Stimulated activated CD4-positive, alpha-beta T cell treated with anti-CD3 and anti-CD28 coated beads, Interleukin-15, amount 100 ng/mL, for 48 hours (primary cell): ENCODE results near the gene TRIO.
"Not testable (repeated sequence)": the region's sequence is repeated elsewhere in the genome, so short reads cannot be mapped to it uniquely, and the experiment has no call there.

ENCODE experiments used
- DNase-seq, 2 donors: peaks; one replicate each; pipeline ENCODE4 v3.0.0-alpha.2; 2020; ENCODE audit warnings: low read depth in 2 of 2

TRIO gene

DNA sequence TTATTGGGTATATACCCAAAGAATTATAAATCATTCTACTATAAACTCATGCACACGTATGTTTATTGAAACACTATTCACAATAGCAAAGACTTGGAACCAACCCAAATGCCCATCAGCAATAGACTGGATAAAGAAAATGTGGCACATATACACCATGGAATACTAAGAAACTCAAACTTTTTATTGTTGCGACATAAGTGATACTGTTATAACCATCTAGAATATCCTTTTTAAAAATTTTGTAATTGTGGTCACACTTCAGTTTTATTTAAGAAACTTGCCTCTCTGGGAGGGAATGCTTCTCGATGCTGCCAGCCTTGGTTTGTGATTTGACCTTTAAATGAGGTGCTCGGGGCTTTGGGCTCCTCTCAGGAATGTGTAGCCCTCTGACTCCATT, 237.6 kb downstream of the TRIO start:
- no peak for DNase-seq

DNA sequence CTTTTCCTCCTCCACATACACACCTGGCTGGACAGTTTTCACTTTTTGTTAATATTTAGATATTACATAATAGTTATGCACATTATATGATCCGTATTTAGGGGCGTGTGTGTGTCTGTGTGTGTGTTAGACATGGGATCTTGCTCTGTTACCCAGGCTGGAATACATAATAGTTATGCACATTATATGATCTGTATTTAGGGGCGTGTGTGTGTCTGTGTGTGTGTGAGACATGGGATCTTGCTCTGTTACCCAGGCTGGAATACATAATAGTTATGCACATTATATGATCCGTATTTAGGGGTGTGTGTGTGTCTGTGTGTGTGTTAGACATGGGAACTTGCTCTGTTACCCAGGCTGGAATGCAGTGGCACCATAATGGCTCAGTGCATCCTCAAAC, 239.5 kb downstream of the TRIO start:
- no peak for DNase-seq

DNA sequence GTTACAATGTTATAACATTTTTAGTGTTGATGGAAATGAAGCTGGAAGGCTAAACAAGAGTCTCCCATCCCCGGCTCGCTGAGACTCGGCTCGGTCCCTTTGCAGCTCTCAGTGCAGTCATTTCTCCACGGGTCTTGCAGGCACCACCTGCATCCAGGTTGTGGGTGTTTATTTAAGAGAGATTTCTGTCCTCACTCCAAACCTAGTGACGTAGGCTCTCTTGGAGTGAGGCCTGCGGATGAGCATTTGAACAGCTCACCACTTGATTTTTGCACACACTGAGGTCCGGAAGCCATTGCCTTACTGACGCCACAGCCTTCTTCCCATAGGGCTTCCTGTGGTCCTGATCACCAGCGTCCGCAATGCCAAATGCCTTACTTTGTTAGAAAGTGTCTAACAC, 240.8 kb downstream of the TRIO start:
- DNase-seq: no peak

DNA sequence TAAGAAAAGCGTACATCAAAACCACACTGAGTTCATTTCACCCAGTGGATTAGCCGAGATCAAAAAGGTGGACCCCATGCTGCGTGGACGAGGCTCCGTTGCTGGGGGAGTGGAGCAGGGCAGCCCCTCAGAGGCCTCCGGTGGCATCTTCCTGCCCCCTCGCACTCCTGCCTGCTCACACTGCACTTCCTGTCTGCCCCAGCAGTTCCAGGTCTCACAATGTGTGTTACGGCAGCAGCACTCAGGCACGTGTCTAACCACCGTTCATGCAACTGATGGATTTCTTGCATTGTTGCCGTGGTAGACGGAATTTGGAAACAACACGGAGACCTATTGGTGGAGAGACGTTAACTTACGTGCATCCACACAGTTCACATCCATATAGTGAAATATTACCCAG, 241.9 kb downstream of the TRIO start:
- DNase-seq: no peak

DNA sequence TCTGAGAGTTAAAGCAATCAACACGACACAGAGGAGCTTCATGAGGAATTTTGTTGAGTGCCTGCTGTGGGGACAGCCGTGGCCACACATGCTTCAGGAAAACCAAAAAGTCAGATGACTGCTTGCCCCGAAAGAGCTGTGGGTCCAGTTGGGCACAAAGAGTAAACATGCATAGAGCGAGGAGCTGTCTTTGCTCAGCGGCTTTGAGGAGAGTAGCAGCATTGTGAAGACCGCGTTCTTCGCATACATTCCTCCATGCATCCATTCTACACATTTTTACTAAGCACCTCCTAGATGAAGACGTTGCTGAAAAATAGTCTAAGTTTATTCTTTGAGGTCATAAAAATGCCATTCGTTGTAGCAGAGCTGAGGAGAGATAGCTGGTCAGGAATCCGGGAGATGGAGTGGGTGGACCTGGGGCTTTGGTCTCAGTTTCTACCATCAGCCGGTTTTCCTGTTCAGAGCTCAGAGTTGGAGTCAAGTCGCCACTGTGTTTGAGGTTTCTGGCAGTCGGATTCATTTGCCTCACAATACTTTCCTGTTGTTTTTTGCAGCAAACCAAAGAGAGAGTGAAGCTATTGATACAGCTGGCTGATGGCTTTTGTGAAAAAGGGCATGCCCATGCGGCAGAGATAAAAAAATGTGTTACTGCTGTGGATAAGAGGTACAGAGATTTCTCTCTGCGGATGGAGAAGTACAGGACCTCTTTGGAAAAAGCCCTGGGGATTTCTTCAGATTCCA, 243.9 kb downstream of the TRIO start:
- no peak for DNase-seq

DNA sequence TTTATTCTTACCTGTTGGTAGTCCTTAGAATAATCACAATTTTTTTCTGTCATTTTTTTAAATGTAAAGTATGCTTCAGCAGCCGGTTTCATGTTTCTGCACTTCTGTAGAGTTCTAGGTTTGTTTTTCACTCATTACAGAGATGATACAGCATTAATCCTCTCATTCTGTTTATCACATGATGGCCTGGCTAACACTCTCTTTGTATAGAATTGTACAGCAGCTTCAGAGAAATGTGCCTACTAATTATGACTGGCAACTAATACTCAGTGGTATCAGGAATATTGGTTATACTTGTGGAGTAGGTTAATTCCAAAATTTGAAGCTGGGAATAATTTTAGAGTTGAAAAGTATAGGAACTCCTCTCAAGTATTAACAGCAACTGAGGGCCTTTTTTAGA, 245.6 kb downstream of the TRIO start:
- no peak for DNase-seq

DNA sequence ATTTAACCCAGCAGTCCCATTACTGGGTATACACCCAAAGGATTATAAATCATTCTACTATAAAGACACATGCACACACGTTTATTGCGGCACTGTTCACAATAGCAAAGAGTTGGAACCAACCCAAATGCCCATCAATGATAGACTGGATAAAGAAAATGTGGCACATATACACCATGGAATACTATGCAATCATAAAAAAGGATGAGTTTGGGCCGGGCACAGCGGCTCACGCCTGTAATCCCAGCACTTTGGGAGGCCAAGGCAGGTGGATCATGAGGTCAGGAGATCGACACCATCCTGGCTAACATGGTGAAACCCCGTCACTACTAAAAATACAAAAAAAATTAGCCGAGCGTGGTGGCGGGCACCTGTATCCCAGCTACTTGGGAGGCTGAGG, 249.4 kb downstream of the TRIO start:
- not testable (repeated sequence) for DNase-seq

DNA sequence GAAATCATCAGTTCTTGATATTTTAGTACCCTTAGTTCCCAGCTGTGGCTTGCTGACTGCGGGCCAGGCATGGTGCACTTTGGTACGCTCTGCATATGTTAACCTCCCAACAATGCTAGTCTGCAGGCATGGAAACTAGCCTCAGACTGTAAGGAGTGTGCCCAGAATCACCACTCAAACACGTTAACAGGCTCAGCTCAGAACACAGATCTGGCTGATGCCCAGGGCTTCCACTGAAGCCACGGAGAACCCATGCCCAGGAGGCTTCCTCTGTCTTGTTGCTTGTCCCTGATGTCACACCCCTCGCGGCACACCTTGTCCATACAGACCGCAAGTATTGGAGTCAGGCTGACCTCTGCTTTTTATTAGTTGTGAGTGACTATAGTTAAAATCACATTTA, 251.2 kb downstream of the TRIO start:
- no peak for DNase-seq

DNA sequence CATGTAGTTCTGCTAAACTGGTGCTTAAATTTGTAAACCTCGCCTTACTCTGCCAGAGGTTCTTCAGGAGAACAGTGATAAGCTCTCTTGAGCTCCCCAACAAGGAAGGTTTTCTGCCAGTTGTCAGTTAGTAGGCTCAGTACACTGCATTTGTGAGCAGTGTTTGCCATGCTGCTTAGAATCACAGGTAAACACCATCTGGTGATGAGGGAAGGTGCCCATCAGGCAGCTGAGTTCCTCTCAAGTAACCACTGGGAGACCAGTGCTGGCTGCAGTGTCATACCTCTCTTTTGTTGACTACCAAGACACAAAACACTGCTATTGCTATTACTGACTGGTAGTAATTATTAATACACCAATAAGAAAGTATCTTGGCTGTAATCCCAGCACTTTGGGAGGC, 252.3 kb downstream of the TRIO start:
- no peak for DNase-seq

DNA sequence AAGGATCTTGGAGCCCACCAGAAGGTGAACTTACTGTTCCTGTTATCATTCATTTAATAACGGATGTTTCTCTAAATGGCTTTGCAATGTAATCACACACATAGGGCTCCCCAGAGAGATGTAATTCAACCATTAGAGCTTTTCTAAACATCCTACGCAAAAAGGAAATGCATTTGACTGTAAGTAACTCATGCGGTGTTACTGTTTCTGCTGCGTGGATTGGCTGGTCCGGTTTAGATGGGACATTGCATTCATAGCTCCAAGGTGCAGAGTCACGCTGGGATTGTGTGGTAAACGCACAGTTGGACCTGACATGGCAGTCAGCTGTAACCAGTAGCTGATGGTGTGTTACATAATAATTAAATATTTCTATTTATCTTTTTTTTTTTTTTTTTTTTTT, 252.9 kb downstream of the TRIO start:
- no peak for DNase-seq

DNA sequence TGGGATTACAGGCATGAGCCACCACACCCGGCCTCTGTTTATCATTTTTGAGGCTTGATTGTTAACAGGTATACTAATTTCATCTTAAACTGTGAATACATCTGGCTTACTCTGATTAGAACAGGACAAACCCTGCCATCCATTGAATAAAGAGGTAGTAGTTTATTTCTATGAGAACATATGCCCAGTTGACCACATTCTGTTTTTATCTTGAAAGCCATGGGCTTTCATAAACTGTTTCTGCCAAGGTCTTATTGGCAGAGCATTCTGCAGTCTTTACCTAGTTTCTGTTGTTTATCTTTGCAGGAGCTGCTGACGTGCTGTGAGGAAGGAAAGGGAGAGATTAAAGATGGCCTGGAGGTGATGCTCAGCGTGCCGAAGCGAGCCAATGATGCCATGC, 253.6 kb downstream of the TRIO start:
- no peak for DNase-seq

DNA sequence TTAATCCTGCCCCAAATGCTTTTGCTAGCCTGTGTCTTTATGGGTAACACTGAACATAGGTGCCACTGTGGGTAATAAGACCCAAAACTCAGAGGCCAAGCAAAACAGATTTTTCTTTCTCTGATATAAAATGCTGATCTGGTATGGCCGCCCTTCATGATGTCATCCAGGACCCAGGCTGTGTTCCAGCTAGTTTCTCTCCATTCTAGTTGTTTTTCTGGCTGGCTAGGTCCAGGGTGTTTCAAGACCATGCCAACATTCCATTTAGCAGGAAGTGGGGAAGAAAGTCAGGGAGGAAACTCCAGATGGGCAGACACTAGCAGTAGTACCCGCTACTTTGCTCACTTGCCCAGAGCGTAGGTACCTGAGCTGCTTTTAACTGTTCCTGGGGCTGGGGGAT, 254.6 kb downstream of the TRIO start:
- DNase-seq: no peak

DNA sequence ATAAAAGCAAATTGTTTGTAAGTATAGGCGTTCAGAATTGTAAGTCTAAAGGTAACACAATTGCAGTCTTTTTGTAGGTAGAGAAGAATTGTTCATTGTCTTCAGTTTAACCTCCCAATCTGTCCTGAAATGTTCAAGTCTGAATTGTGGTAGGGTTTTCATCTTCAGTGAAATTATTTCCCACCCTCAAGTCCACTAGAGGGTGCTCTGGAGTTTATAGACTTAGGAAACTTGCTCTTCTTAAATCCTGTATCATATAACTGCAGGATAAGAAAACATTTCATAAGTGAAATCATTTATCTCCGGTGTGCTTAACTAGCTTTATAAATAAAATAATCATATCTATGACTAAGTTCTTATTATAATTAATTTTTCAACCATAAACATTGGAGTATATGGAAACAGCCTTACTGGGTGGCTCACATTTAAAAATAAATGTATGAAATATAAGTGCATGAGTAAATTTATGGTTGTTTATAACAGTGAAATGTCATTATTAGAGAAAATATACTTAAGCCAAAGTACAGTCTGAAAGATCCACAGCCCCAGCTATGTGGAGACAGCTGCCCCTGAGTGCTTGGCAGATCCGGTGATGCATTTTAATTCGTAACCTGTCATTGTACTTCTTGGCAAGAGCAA, 256.0 kb downstream of the TRIO start:
- no peak for DNase-seq

DNA sequence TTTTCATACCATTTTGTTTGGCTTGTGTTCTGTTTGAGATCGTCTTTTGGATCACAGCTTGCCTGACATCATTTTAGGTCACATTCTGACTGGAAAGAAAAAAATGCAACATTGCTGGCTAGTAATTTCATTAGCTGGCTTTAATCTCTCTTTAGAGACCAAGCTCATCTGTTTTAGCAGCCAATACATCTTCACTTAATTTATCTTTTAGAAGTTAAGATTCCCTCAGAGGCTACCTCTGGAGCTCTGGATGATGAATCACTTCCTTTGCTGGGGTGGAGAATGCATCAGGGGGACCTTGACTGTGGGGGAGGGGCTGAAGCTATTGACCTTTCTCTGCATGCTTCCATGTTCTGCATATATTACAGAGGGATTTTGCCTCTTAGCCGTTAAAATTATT, 256.9 kb downstream of the TRIO start:
- no peak for DNase-seq

DNA sequence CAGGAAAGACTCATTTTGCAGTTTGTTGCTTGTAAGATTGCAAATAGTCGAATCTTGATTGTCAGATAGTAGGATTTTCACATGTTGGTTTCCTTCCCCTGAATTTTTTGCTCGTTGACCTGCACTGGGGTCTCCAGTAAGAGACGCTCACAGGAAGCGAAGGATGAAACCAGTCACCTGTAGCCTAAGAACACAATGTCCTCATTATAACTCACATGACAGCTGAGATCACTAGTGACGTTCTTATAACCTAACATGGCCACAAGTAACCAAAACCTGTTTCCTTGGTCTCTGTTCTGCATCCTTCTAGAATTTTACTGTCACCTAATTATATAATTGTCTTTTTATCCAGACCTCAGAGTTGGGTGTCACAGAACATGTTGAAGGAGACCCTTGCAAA, 257.5 kb downstream of the TRIO start:
- DNase-seq: no peak

DNA sequence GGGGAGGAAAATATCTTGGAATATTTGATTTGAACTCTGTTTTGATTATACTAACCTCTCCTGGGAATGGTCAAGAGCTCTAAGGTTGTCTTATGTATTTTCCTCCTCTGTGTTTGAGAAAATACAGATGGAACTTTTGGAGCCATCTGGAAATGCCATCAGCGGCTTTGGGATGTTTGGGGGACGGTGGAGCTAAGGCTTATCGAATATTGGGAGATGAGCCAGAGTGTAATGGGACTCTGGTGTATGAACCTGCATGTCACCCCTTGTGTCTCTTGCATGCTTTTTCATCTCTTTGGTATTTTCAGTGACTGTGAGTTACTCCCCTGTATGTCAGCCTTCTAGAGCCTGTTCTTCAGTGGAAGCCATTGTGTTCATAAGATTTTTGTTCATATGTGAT, 258.5 kb downstream of the TRIO start:
- DNase-seq: no peak

DNA sequence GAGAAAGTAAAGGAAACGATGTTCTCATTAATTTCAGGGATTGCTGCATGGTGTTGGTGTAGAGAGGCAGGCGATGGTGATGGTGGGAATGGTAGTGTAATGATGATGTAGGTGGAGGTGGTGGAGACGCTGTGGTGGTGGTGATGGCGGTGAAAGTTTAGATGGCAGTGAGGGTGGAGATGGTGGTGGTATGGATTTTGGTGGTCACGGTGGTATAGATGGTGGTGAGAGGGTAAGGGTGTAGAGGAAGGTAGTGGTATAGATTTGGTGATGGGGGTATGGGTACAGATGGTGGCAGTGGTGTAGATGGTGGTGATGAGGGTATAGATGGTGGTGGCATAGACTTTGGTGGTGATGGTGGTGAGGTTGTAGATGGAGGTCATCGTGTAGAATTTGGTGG, 259.3 kb downstream of the TRIO start:
- no peak for DNase-seq

DNA sequence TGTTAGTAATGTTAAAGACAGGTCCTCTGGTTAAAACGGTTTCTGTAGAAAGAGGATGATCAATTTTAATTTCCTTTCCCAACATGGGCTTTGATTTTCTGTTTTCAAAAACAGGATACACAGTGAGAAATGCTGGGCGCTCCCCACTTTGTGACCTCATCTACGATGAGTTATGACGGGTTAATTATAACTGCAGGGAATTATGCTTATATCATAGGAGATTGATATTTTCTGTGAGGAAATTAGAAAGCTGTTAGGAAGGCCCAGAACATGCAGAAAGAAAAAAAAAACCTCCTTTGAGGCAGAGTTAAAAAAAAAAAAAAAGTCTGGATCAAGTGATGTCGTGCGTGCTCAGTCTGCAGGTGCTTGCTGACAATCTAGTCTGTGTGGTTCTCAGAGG, 261.6 kb downstream of the TRIO start:
- no peak for DNase-seq

DNA sequence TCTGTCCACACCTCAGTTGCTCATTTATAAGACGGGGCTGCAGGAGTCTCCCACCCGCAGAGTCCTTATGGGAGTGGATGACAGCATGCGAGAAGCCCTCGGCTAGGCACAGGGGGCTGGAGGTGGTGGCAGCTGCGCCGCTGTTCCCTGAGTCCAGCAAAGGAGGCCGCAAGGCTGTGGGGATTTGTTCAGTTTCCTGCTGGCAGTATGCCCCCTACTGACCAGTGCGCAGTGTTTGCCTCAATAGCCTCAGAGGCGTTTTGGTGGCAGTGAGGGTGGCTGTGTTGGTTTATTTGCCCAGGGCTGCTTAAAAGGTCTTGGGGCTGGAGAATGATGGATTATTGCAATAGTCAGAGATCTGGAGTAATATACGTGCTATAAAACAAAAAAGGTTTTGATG, 262.1 kb downstream of the TRIO start:
- DNase-seq: no peak

DNA sequence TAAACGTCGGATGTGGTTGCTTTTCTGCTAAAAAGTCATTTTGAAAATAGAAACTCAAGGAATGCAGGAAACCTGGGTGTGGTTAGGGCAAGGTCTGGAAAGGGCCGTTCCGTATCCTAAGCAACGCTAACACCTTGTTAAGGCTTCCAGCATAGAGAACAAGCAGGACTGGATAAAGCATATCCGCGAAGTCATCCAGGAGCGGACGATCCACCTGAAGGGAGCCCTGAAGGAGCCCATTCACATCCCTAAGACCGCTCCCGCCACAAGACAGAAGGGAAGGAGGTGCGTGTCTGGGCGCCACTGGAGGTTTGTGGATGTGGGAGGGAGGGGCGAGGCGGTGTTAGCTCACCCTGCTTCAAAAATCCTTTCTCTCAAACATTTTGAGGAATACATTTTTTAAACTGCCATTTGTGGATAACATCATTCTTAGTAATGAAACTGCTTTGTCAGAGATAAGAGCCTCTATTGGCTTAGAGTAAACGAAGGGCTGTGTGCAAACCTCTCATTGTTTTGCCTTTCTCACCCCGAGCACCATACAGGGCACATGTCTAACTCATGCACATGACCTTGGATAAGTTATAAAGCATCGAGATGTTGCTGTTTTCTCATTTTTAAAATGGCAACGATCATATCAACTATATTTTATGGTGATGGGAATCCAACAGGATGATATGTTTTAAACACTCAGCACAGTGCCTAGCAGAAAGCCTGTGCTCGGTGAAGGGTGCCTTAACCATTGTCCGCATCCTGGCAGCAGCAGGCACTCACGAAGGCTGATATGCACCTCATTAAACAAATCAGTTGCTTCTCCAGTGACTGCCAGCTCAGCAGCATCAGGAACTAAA, 262.8 kb downstream of the TRIO start:
- DNase-seq: no peak

DNA sequence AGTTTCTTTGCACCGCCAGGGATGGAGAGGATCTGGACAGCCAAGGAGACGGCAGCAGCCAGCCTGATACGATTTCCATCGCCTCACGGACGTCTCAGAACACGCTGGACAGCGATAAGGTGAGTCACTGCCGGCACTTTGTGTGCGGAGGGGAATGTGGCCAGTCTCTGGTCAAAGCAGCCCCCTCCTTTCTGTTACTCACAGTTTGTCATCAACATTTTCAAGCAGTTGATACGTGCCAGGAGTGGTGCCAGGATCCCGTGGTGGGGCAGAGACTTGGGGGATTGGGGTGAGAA, 263.4 kb downstream of the TRIO start:
- no peak for DNase-seq

DNA sequence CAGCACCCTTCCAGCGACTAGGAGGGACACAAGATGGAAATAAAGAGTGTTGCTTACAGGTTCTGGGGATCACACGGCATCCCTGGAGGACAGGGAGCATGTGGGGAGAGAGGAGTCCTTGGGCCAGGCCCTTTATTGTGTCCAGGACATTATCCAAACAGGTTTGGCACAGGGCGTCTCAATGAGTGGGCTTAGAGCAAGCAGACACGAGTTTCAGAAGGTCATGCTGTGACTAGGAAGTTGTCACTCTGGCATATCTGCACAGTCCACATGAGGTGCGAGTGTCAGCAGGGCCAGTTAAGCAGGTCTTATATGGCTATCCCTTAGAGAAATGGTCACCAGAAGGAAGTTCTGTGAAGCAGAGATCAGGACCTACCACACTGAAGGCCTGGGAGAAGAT, 263.9 kb downstream of the TRIO start:
- DNase-seq: no peak

DNA sequence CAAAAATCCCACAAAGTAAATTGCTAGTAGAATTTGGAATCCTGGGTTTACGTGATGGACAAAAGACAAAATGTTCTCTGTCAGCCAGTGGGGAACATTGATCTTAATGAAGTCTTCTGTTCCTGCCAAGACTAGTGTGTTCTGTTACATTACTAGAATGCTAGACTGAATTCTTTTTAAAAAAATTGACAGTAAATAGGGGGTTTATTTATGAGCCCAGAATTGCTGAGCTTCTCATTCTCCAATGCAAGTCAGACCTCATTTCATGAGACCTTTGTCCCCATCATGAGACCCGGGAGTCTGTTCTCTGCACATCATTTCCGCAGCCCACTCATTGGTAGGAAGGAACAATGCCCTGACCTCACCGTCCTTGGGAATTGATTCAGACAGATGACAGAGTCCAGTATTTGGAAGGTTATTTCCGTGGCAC, 264.6 kb downstream of the TRIO start:
- DNase-seq: no peak
